Omental fat pad (tissue), 4 donors: ENCODE results near the gene GAMT. TPM values are rescaled to one million over a fixed set of nuclear protein-coding genes. Genes with fewer than 3 reads are reported as not detected.

Experiments used
- ATAC-seq: fragments of 150-250 bp; one replicate; pipeline ENCODE4 v1.9.1; 2016; ENCODE audit warnings: mild to moderate bottlenecking, moderate library complexity; ENCODE audit not compliant: low FRiP score
- DNase-seq: peaks from one replicate; pipeline ENCODE4 v3.0.0-alpha.2; 2019; ENCODE audit warnings: low spot score
- total RNA-seq, 4 donors: library from RNA; depleted of rRNA; stranded (reverse); fragments of >200 nt; gene quantifications; one replicate each; pipeline ENCODE4 v1.1.0, GENCODE V29; 2016
- TF ChIP-seq, protein P1 (sequence below), 3 donors: fragments of 450-650 bp; IDR thresholded peaks; one replicate each; pipeline ENCODE4 v1.5.1; 2016 to 2017; ENCODE audit warnings: antibody characterized with exemption in 3 of 3, mild to moderate bottlenecking in 3 of 3, moderate library complexity in 2 of 3

GAMT gene
- total RNA-seq, 4 donors from 2014 or later: 10.8 to 16.2 (median 13.7) TPM

- no peak for ATAC-seq
- DNase-seq: no peak
- TF ChIP-seq, protein P1, sequence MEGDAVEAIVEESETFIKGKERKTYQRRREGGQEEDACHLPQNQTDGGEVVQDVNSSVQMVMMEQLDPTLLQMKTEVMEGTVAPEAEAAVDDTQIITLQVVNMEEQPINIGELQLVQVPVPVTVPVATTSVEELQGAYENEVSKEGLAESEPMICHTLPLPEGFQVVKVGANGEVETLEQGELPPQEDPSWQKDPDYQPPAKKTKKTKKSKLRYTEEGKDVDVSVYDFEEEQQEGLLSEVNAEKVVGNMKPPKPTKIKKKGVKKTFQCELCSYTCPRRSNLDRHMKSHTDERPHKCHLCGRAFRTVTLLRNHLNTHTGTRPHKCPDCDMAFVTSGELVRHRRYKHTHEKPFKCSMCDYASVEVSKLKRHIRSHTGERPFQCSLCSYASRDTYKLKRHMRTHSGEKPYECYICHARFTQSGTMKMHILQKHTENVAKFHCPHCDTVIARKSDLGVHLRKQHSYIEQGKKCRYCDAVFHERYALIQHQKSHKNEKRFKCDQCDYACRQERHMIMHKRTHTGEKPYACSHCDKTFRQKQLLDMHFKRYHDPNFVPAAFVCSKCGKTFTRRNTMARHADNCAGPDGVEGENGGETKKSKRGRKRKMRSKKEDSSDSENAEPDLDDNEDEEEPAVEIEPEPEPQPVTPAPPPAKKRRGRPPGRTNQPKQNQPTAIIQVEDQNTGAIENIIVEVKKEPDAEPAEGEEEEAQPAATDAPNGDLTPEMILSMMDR (IDR thresholded peaks at IDR 0.05): no peak
Observed at GRCh38 chr19:1393841-1394240, 7.5 kb downstream of the GAMT start.

- DNase-seq: no peak
Observed at GRCh38 chr19:1392939-1393530, 8.3 kb downstream of the GAMT start.

GRCh38 chr19:1392407-1392806 is 8.9 kb downstream of the GAMT start:
- DNase-seq (no peak), ATAC-seq (no peak)
- TF ChIP-seq, protein P1 (IDR thresholded peaks at IDR 0.05): no peak

More at GRCh38 chr19:1392939-1393530, 8.3 kb downstream of the GAMT start:
- ATAC-seq: no peak
- TF ChIP-seq, protein P1 (IDR thresholded peaks at IDR 0.05): no peak

GRCh38 chr19:1390890-1391423 is 10.4 kb downstream of the GAMT start:
- no peak for ATAC-seq

DNA sequence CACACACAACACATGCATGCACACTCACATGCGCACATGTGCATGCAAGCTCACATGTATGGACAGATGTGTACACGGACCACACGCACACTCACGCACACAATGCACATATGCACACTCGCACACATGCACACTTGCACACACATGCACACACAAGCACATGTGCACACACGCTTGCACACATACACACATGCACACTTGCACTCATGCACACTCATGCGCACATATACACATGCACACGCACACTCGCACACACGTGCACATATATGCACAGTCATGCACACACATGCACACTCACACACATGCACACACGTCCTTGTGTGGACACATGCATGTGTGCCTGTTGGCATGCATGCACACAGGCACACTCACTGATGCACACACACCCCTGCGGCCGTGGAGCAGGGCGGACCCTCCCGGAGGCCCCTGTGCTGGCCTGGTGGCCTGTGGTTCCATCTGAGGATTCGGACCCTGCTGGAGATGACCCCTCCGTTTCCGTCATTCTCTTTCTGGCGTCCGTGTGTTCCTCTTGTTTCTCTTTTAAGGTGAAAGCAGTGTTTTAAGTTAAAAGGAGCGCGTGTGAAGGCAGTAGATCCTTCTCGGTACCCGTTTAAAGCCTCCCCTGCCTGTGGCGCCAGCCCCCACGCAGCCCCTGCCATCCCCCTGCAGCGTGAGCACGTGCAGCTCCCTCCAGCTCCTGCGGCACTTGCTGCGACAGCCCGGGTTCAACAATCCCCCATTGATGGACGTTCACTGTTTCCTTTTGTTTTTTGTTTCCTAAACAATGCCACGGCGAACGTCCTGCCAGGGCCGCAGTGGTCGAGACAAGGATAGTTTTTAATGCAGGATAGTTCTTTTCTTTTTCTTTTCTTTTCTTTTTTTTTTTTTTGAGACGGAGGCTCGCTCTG is 12.1 kb downstream of the GAMT start:
- ATAC-seq: no peak
- TF ChIP-seq, protein P1 (IDR thresholded peaks at IDR 0.05): no peak
- DNase-seq: no peak

More at GRCh38 chr19:1390890-1391423, 10.4 kb downstream of the GAMT start:
- TF ChIP-seq, protein P1 (IDR thresholded peaks at IDR 0.05): no peak
- DNase-seq: no peak

DNA sequence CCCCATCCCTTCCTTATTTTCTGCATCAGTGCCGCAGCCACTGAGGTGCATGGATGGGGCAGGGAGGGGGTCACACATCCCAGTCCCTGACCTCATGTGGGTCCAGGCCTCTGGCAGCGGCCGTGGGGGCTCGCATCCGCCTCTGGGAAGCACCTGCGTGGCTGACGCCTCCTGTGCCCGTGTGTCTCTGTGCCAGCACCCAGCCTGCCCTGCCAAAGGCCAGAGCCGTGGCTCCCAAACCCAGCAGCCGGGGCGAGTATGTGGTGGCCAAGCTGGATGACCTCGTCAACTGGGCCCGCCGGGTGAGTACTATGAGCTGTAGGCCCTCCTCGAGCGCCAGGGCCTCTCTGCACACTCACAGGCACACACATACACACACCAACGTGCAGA is 12.7 kb downstream of the GAMT start:
- ATAC-seq (no peak), DNase-seq (no peak)
- TF ChIP-seq, protein P1 (IDR thresholded peaks at IDR 0.05): no peak
